DMS153 (cell line): ENCODE measurements around the gene ELMO3.
A peak's percentile ranks its signal among the peaks of the same experiment; 100 is the strongest.

Experiments used
- DNase-seq: peaks from one replicate; lab custom pipeline; 2025; lab: John Stamatoyannopoulos, UW

The ELMO3 gene

DNA sequence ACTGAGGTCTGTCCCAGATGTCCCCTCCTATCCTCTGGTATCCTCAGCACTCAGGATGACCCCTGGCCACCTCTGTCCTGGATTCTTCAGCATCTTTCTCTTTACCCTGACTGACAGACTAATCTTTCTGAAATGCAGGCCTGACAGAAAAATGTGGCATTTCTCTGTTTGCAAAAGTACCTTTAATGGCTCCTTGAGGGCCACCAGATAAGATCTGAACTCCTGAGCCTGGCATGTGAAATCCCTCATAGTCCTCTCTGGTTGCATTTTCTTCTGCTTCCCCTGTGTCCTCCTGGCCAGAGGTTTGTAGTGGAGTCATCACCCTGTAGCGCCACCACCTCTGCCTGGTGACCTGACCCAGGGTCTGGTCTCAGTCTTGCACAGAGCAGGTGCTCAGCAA, 2.0 kb upstream of the ELMO3 start:
- DNase-seq = no peak

- no peak for DNase-seq
Observed at GRCh38 chr16:67197704-67198103, 1.2 kb upstream of the ELMO3 start.

DNA sequence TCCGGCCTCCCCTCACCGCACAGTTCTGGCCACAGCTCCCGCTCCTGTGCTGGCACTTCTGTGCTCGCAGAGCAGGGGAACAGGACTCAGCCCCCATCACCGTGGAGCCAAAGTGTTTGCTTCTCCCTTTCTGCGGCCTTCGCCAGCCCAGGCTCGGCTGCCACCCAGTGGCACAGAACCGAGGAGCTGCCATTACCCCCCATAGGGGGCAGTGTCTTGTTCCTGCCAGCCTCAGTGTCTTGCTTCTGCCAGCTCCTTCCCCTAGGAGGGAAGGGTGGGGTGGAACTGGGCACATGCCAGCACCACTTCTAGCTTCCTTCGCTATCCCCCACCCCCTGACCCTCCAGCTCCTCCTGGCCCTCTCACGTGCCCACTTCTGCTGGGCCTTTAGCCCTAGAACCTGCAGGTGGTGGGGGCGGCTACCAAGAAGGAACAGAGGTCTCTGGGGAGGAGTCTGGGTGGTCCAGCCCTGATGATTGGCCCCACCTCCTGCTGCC, 645 bp upstream of the ELMO3 start:
- peak; percentile 52 for DNase-seq

- no peak for DNase-seq
Observed at GRCh38 chr16:67199808-67200198, 872 bp downstream of the ELMO3 start.

- no peak for DNase-seq
Observed at GRCh38 chr16:67200491-67200890, 1.6 kb downstream of the ELMO3 start.

DNA sequence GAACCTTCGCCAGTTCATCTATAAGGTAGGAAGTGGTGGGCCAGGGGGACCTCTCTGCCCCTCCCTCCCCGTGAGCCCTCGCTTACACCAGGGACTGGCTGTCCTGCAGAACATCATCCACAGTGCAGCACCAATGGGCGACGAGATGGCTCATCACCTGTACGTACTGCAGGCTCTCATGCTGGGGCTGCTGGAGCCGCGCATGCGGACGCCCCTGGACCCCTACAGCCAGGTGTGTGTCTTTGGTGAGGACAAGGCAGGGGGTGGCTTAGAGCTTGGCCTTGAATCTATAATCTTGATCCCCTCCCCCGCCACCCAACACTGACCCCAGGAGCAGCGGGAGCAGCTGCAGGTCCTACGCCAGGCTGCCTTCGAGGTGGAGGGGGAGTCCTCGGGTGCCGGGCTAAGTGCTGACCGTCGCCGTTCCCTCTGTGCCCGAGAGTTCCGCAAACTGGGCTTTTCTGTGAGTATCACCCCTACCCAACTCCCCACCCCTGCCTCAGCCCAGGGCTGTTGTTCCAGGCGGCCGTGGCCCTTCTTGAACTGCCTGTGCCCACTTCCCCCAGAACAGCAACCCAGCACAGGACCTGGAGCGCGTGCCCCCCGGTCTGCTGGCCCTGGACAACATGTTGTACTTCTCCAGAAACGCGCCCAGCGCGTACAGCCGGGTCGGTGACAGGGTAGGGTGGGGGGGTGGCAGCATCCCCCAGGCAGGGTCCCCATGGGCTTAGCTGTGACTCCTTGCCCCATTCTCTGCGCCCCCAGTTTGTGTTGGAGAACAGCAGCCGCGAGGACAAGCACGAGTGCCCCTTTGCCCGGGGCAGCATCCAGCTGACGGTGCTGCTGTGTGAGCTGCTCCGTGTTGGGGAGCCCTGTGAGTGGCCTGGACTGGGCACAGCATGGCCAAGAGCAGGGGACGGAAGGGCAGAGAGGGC, 2.7 kb downstream of the ELMO3 start:
- no peak for DNase-seq

DNA sequence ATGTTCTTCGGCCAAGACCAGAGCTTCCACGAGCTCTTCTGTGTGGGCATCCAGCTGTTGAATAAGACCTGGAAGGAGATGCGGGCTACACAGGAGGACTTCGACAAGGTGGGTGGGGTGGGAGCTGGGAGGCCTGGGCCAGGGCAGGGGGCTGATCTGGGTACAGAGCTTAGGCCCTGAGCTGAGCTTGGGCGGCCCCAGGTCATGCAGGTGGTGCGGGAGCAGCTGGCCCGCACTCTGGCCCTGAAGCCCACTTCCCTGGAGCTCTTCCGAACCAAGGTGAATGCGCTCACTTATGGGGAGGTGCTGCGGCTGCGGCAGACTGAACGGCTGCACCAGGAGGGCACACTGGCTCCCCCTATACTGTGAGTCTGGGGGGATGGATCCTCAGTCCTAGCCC, 3.5 kb downstream of the ELMO3 start:
- no peak for DNase-seq

- no peak for DNase-seq
Observed at GRCh38 chr16:67202956-67203493, 4.1 kb downstream of the ELMO3 start.

DNA sequence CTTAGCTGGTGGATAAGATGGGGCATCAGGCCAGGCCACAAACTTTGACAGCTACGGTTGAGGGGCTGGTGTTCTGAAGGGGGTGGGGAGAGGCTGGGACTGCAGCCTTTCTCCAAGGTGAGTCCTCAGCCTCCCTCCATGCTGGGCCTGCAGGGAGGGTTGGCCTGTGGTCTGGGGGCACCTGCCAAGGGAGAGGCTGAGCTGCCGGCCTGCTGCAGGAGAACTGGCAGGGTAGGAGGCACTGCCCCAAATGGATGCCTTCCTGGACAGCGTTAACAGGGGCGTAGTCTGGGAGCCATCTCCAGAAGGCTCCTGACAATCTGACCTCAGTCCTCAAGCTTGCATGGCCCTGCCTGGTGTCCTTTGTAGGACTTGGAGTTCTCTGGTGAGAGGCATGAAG, 5.1 kb downstream of the ELMO3 start:
- DNase-seq = no peak

GRCh38 chr16:67206129-67206837, 7.4 kb downstream of the ELMO3 start:
- DNase-seq = no peak

GRCh38 chr16:67206838-67207248, 7.9 kb downstream of the ELMO3 start:
- no peak for DNase-seq

- DNase-seq = no peak
Observed at GRCh38 chr16:67207249-67208091, 8.5 kb downstream of the ELMO3 start.

- DNase-seq = no peak
Observed at GRCh38 chr16:67208154-67208896, 9.4 kb downstream of the ELMO3 start.

DNA sequence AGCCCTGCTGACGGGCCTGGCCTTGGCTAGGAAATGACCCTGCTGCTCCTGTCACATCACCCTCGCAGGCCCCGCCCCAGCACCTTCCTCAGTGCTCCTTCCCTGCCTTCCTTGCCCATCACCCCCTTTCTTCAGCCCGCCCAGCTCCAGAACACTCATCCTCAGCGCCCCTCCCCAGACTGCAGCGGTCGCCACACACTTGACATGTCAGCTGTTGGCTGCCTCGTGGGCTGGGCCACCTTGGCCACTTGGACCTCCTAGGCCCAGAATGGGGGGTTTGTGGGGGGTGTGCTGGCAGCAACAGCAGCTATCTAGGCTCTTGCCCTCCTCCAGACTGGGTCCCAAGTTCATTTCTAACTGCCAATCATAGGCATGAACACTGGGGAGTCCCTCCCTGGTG, 10.6 kb downstream of the ELMO3 start:
- no peak for DNase-seq

DNA sequence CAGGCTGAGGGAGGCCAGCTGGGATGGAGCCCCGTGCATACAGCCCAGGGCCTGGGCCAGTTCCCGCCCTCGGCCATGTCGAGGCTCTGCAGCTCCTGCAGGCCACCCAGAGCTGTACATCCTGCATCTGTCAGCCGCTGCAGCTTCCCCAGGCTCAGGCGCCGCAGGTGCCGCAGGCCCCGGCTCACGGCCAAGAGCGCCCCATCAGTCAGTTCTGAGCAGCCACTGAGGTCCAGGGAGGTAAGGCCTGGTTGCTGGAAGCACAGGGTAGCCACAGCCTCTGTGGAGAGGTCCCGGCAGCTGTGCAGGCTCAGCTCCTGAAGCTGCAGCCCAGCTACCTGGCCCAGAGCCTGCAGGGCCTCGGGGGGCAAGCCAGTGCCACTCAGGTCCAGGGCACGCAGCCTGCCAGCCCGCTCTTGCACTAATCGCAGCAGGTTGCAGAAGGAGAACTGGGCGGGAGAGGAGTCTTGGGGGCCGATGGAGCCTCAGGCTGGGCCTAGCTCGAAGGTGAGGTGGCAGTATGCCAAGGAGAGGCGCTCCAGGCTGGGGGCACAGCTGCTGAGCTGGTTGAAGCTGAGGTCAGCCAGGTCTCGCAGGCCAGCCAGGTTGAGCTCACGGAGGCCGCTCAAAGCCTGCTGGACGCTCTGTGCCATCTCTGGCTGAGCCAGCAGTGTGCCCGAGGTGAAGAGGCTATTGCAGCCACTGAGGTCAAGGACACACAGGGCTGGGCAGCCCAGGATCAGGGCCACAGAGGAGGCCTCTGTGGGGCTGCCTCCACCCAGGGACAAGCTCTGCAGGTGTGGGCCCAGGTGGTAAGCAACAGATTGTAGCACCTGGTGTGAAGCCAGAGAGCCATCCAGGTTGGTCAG, 11.4 kb downstream of the ELMO3 start:
- no peak for DNase-seq

DNA sequence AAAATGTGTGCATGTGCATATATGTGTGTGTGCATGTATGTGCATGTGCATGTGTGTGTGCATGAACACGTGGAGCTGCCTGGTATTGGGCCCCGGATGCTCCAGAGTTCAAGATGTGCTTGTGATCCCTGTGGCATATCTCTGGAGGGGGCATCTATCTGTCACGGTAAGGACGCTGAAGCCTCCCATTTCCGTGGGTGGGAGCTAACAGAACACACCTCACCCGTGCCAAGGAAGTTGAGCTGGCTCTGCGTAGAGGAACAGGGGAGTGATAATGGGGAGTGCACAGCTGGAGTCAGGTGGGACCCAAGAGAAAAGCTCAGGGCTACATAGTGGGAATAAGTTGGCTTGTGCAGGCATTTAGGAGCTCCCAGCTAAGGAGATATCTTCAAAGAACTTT, 12.7 kb downstream of the ELMO3 start:
- no peak for DNase-seq

GRCh38 chr16:67212766-67213165, 13.8 kb downstream of the ELMO3 start:
- no peak for DNase-seq

GRCh38 chr16:67213197-67214019, 14.5 kb downstream of the ELMO3 start:
- no peak for DNase-seq

DNA sequence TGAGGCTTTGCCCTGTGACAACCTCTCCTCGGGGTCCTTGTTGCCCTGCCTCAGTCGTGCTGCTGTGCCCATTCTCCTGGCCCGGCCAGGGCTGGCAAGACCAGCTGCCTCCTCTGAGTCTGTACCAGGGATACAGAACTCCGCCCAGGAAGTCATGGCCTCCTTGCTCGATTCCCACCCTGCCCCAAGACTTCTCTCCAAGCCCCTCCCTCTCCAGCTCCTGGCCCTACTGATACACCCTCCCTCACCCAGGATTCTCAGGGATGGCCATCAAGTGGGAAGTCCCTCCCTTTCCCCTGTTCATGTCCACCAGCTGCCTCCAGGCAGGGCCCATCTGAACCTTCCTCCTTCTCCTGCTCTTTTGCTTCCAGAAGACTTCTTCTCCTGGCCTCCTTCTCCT, 16.8 kb downstream of the ELMO3 start:
- no peak for DNase-seq
